ENCODE results near the gene P4HTM. TPM values are rescaled to one million over a fixed set of nuclear protein-coding genes. Genes with fewer than 3 reads are reported as not detected.
"Not testable (repeated sequence)": the region's sequence is repeated elsewhere in the genome, so short reads cannot be mapped to it uniquely, and the experiment has no call there.

Gene P4HTM
- total and polyA plus RNA-seq, 2 of the 8 experiments (the other 6 are each of a cell fraction or from before 2014, with no cell fraction given): 19.1 to 25.4 TPM

- WGBS, 2 experiments (ENCODE audit: extremely low coverage in 1 of 2, insufficient coverage in 1 of 2, insufficient read length in 1 of 2, insufficient replicate concordance in 2 of 2, low coverage in 1 of 2, low lambda C conversion rate in 2 of 2, missing lambda C conversion rate in 1 of 2): 89% methylated on average over 5 of the region's 5 CpGs; no CpG with 5 or more reads in 1 of the 2 experiments
- FAIRE-seq; H4K91ac ChIP-seq (replicated peaks; ENCODE audit: insufficient read length, low read length); H3K27me3 ChIP-seq (replicated peaks in 1 of 4; ENCODE audit: control insufficient read depth in 3 of 4, extremely low read depth in 1 of 4, insufficient read depth in 3 of 4, low read length in 3 of 4); H4K8ac ChIP-seq (ENCODE audit: extremely low read depth, insufficient read depth, low read length); H2BK15ac ChIP-seq (ENCODE audit: low read length); H3K27ac ChIP-seq (ENCODE audit: low read depth, low read length); H3K4ac ChIP-seq (replicated peaks; ENCODE audit: insufficient read length, low read depth, low read length); H3K9me3 ChIP-seq (ENCODE audit: insufficient read depth in 2 of 2, low read depth in 1 of 2, low read length in 1 of 2); H2BK20ac ChIP-seq (ENCODE audit: low read length); H2BK5ac ChIP-seq (ENCODE audit: low read depth, low read length); H3K23ac ChIP-seq (ENCODE audit: insufficient read length); H2AFZ ChIP-seq (ENCODE audit: low read length); H3K56ac ChIP-seq (replicated peaks; ENCODE audit: insufficient read length, low read depth, low read length); H3K14ac ChIP-seq (ENCODE audit: insufficient read length); H3K18ac ChIP-seq (ENCODE audit: extremely low read depth, low read length); H2BK120ac ChIP-seq (replicated peaks; ENCODE audit: low read depth, low read length); H2AK5ac ChIP-seq (ENCODE audit: low read depth, low read length); H2BK12ac ChIP-seq (ENCODE audit: low read depth, low read length); H4K5ac ChIP-seq (ENCODE audit: insufficient read length, low read depth, low read length); DNase-seq (ENCODE audit: low read depth in 1 of 2, low spot score in 2 of 2): not testable (repeated sequence)
- Histone ChIP-seq H3K9ac (replicated peaks in 1 of 4; ENCODE audit: extremely low read depth in 1 of 4, low read depth in 3 of 4, low read length in 3 of 4) (peak overlapping the region in 3 of 4 experiments; percentile 31 to 53 (median 44); a peak in 5 of 7 replicates), H4K20me1 (replicated peaks in 1 of 2; ENCODE audit: control insufficient read depth in 1 of 2, insufficient read depth in 2 of 2, low read length in 2 of 2) (peaks cover 24 to 34% of the 10 kb centered on the region in 2 experiments), H3K79me1 (ENCODE audit: low read depth, low read length) (peaks cover 19% of the 10 kb centered on the region), H3K36me3 (ENCODE audit: control insufficient read depth in 2 of 4, insufficient read depth in 4 of 4, low read length in 3 of 4) (peaks cover 4 to 29% (median 13%) of the 10 kb centered on the region in 4 experiments), H3K23me2 (ENCODE audit: low read depth, low read length) (peaks cover 14% of the 10 kb centered on the region), H3K4me1 (replicated peaks in 1 of 4; ENCODE audit: control insufficient read depth in 3 of 4, insufficient read depth in 4 of 4, low read length in 3 of 4) (peaks cover 0 to 12% (median 6%) of the 10 kb centered on the region in 4 experiments; a peak in 5 of 7 replicates), H3K4me2 (ENCODE audit: insufficient read depth in 1 of 2, low read depth in 2 of 2, low read length in 2 of 2) (peak overlapping the region; percentile 86 to 95), H3K4me3 (ENCODE audit: extremely low read depth in 1 of 4, insufficient read depth in 2 of 4, low read depth in 3 of 4, low read length in 4 of 4) (peak overlapping the region; percentile 66 to 90 (median 75); a peak in 7 of 8 replicates), H3K79me2 (ENCODE audit: control insufficient read depth in 1 of 2, insufficient read depth in 2 of 2, low read length in 2 of 2) (peaks cover 11 to 54% of the 10 kb centered on the region in 2 experiments)
- ChIA-PET POLR2A (ENCODE audit: partially characterized antibody) (interaction anchor here (0.9 to 38.8 kb wide), 9 partner anchors 4 to 346 kb away, joined by 3 to 1518 read pairs (median 7); partner anchors contain the start of genes CELSR3, DALRD3, IMPDH2 and LAMB2), CTCF (ENCODE audit: partially characterized antibody) (interaction anchor here (5.0 to 24.3 kb wide), 2 partner anchors 13 to 18 kb away, joined by 36 to 467 read pairs; partner anchors contain the start of genes NDUFAF3 and P4HTM)
These were observed 18.6 kb downstream of the P4HTM start for GRCh38 chr3:49008627-49009026.

Measured in H1 (cell line).